HG03066 (cell line): ENCODE results near the gene SELENON.

Experiments
- ATAC-seq: cut with Tn5 transposase; IDR thresholded peaks from one replicate; pipeline ENCODE4 v1.9.1; 2021; ENCODE audit warnings: low read depth; ENCODE audit not compliant: unreplicated experiment

The SELENON gene, protein sequence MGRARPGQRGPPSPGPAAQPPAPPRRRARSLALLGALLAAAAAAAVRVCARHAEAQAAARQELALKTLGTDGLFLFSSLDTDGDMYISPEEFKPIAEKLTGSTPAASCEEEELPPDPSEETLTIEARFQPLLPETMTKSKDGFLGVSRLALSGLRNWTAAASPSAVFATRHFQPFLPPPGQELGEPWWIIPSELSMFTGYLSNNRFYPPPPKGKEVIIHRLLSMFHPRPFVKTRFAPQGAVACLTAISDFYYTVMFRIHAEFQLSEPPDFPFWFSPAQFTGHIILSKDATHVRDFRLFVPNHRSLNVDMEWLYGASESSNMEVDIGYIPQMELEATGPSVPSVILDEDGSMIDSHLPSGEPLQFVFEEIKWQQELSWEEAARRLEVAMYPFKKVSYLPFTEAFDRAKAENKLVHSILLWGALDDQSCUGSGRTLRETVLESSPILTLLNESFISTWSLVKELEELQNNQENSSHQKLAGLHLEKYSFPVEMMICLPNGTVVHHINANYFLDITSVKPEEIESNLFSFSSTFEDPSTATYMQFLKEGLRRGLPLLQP

DNA sequence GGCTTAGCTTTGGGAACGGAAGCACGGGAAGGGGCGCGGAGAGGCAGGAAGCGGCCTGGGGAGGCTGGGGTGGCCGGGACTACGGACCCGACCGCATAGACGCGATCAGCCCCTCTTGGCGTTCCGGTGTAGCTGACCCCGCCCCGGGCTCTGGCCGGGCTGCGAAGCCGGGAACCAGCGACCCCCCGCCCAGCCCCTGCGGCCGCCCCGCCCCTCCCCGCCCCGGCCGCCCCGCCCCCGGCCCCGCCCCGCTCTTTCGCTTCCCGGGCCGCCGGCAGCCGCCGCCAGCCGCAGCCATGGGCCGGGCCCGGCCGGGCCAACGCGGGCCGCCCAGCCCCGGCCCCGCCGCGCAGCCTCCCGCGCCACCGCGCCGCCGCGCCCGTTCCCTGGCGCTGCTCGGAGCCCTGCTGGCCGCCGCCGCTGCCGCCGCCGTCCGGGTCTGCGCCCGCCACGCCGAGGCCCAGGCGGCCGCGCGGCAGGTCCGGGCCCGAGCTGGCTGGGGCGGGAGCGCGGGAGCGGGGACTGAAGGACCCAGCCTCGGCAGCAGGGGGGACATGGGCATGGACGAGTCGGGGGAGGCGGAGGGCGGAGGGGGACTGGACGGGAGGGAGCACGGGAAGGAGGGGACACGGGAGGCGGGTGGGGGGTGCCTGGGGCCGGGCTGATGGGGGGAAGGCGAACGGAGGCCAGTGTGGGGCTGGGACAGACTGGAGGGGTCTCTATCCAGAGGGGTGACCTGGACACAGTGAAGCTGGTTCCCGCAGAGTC lies at the start of gene SELENON:
SELENON (plus strand) TSS at position 259 of the 768 bp plus-strand sequence; CDS start at position 297, 38 bp downstream.
- ATAC-seq = no peak

DNA sequence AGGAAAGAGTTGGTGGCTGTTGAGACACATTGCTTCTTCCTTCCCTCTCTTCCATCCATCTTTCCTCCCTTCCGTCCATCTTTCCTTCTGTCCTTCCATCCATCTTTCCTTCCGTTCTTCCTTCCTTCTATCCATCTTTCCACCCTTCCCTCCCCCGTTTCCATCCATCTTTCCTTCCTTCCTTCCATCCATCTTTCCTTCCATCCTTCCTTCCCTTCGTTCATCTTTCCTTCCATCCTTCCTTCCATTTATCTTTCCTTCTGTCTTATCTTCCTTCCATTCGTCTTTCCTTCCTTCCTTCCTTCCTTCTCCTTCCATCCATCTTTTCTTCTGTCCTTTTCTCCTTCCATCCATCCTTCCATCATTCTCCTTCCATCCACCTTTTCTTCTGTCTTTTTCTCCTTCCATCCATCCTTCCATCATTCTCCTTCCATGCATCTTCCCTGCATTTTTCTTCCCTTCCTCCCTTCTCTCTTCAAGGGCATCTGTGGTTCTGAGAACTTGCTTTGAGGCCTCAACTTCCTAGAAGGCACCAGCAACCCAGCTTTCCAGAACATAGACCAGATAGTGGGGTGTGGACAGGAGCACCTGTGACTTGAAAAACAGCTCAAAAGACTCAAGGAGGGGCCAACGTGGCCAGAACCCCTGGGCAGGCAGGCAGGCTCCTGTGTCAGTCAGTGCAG lies 48.9 kb upstream of the SELENON start:
- no peak for ATAC-seq

DNA sequence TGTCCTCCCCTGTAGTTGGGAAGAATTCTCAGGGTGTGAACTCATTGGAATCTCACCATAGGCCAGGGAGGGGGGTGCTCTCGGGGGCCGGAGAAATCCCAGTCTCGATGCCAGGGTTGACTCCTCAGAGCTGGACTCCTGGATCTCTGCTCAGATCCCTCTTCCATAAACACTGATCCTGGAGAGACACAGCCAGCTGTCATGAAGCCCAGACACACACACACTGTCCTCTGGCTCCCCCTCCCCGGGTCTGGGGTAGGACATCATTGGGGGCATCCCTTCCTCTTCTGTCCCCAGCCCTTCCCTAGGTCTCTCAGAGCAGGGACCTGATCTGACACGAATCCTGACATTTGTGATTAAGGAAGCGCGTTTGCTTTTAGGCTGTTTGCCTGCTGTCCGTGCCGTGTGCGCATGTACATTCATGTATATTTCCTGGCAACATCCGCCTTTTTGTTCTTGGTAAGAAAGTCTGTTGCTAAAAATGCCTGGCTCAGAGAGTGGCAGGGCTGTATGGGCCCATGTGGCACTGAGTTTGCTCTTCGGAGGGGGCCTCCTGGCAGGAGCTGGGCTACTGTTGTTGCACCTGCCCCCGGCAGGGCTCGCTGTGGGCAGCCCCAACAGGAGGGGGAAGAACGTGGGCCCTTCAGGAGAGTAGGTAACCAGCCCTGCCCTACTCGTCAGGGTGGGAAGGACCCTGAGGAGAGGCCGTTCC lies 45.4 kb upstream of the SELENON start:
- no peak for ATAC-seq

DNA sequence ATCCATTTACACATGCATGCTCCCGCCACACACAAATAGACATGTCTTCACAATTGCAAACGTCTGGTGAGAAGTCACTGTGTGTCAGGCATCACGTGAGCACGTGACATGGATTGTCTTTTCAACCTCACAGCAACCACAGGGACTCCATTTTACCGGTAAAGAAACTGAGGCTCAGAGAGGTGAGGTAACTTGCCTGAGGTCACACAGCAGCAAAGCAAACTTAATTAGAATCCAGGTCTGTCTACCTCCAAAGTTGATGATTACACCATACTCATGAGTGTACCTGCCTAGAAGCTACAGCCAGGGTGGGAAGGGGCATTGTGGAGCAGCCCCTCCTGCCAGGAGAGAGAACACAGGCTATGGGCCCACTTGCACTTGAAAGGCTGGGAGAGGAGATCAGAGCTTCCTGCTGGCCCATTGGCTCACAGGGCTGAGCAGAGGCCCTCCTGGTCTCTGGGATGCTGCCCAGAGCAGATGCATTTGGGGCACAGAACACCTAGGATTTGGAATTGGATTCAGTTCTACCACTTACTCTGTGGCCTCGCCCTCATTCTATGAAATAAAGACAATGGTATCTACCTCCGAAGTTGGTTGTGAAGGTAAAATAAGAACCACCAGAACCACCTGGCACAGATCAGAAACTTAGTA lies 44.4 kb upstream of the SELENON start:
- ATAC-seq = no peak

DNA sequence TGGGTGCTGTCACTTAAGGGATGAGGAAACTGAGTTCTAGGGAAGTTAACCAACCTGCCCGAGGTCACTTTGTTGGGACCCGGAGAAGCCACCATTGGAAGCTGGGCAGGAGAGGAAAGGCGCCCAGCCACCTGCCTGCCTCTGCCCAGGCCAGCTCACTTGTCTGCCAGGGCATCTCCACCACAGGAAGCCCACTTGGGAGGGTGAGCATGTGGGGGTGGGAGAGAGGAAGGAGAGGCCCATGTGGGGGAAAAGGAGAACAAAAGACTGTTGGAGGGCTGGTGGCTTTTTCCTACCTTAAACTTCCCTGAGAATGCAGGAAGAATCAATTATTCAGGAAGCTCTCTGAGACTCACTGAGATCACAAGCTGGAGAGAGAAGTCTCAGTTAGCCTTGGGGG lies 43.8 kb upstream of the SELENON start:
- no peak for ATAC-seq

DNA sequence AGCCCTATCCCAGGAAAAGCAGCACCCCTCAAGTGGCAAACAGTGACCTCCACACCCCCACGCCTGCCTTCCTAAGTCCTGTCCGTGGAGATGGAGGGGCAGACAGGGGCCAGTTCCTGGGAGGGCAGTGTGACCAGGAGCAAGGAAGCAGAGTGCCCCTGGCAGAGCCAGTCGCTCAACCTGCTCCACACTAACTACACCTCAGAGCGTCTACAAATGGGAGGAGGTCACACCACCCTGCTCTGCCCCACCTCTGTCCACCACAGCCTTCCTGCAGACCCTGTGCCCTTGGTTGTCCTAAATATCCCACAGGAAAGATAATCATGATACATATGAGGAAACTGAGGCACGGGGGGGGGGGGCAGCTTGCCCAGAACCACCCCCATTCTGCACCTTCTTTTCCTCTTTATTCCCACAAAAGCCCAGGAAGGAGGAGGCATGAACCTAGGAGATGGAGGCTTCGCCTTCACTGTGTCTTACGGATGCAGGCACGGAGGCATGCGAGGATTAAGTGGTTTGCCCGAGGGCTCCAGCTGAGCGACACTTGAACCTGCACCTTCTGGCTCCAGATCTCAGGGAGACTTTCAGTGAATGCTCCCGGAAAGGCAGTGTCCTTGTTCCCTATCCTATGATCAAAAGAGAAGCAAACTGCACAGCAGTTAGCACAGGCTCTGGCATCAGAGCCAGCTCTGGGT lies 42.7 kb upstream of the SELENON start:
- ATAC-seq = no peak

DNA sequence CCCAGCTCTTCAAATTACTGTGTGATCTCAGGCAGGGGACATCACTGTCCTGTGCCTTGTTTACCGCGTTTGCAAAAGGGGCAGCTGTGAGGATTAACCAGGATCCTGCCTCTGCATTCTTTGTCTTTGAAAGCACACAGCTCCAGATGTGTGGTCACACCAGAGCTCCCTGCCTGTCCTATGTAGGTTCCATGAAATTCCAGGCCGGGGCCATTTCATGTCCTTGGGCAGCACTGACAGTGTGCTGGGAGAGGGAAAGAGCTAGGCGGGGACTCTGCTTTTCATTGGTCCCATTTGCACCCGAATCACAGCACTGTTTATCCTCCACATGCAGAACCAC lies 42.2 kb upstream of the SELENON start:
- no peak for ATAC-seq

DNA sequence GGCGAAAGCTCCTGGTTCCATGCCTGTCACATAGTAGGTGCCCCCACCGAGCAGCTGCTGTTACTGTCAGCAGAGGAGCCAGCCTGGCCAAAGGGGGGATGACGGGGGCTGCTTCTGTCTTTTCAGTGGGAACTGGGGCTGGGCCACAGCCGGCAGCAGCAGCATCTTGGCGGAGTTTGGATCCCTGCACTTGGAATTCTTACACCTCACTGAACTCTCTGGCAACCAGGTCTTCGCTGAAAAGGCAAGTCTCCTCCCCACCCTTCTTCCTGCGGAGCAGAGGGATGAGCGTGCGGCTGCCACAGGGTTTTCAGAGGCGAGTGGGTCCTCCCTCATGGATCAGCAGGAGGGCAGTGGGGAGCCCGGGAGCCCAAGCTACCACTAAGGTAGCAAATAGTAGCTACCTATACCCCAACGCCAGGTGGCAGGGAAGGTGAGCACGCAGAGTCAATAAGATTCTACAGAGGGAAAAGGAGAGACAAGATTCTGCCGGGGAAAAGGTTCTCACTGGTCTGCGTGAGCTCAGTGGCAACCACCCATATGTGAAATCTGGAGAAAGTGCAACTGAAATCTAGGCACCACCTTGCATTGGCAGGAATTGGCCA lies 41.4 kb upstream of the SELENON start:
- ATAC-seq = no peak

DNA sequence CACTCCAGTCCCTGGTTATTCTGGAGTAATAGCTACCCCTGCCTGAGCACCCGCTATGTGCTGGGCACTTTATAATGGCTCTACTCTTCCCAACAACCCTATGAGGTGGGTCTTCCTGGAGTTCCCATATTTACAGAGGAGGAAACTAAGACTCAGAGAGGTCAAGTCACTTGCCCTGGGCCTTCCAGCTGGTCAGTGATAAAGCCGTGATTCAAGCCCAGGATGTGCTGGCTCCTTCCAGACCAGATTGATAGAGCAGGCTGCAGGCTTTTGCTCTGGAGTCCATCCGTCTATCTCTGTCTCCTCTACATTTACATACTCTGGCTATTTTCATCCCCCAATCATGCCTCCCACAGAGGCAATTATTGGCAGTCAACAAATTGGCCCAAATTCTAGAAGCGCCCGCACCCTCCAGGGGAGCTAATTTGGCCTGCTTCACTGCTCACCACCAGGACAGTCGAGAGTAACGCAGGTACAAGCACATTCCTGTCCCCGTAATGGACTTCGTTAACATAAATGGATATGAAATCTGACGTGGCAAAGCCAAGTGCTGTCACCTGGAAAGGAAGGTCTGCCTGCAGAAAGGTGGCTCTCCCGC lies 39.8 kb upstream of the SELENON start:
- ATAC-seq = no peak

DNA sequence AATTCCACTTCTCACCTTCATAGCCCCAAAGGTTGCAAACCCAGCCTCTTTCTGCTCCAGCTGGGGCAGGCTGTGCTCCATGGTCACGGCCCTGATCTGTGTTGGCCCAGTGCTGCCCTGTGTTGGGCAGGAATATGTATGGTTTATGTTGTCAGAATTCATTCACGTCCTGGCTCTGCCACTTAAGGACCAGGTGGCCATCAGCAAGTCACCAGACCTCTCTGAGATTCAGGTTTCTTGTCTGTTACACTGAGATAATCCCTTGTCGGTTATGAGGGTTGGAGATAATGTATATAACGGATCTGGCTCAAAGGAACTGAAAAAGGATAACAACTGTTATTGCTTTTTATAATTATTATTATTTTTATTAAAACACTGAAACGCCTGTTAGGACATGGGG lies 39.1 kb upstream of the SELENON start:
- no peak for ATAC-seq

DNA sequence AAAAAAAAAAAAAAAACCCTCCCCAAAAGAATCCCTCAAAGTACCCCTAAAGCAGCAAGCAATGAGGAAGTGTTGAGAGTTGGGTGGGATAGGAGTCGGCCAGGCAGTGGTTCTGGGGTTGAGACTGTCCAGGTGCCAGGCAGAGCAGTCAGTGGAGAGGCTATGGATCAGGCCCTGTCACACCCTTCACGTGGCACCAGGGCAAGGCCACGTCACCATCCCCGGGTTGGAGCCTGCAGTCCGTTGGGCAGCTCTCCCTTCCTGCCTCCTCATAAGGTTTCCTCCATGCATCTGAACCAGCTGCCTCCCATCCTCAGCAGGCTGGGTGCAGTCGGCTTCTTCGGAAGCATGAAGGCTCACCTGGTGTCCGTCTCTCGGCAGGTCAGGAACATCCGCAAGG lies 36.5 kb upstream of the SELENON start:
- ATAC-seq = no peak

DNA sequence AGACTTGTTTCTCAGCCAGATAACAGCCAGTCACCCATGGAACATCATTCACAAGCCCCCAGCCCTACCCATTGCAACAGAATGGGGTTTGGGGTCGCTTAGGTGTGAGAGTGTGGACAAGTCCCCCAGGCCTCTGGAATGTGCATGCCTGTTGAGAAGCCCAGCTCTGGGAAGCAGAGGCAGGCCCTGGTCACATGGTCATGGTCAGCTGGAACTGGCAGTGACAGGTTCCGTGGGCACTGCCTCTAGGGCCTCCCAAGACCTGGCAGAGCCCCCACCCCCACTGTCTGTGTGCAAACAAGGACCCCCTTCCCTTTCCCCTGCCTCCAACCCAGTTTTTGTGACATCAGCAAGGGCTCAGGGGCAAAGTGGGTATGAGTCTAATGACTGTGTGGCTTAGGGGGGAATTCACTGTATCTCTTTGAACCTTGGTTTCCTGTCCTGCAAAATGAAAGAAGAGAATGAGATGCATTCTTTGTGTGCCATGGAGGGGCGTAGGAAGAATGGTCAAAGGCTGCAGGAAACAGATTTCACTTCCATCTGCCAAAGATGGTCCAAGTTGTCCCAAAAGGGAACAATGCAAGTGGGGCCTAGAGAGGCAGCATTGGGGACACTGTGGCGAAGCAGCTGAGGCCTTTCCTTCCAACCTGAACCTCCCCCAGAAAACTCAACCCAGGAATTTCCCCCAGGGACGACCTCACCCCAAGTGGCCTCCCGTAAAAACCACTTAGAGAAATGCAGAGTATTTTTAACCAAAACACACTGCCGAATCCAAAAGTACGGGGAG lies 34.7 kb upstream of the SELENON start:
- ATAC-seq = no peak

DNA sequence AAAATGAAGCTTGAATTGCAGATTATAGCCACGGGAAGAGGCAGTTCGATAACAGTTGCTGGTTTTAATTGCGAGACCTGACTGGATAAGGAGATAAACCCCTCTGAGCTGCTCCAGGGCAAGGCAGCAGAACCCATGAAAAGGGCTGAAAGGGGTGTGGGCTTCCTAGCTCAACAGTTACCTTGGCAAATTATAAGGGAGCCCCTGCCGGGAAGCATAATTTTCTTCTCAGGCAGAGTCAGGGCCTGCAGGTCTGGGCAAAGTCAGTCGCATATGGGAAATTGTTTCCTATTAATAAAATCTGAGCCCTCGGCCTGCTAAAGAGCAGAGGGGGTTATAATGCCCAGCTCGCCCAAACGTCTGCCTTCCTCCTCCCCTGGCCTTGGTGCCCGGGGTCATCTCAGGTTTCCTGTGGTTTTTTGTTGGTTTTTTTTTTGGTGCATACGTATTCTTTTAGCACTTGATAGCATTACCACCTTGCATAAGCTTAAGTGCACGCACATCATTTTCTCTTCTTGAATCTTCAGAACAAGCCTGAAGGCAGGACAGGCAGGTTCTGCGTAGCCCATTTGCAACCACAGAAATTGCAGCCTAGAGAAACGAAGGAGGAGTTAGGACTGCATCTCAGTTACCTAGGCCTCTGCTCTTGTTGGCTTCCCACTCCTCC lies 33.9 kb upstream of the SELENON start:
- ATAC-seq = no peak

DNA sequence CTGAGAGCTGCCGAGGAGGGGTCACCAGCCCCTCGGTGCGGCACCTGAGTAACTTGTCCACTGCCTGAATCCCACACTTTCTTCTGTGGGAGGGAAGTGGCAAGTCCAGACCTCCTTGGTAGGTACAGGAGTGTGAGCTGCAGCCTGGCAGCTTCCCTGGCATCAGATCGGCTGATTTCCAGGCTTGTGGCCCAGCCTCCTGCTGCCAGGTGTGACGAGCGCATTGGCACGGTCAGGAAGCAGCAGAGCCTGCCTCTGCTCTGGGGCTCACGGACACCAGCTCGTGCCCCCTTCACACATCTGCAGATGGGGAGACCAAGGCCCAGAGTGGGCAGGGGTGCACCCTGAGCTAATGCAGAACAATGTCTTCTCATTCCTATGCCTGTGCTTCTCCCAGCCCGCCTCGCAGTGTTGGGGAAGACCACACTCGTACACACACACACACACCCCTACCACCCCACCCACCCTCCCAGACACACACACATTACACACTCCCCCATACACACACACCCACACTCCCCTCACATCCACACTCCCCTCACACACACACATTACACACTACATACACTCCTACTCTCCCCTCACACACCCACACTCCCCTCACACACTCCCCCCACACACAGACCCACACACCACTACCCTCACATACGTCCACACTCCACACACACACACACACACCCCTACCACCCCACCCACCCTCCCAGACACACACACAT lies 33.1 kb upstream of the SELENON start:
- ATAC-seq = no peak

DNA sequence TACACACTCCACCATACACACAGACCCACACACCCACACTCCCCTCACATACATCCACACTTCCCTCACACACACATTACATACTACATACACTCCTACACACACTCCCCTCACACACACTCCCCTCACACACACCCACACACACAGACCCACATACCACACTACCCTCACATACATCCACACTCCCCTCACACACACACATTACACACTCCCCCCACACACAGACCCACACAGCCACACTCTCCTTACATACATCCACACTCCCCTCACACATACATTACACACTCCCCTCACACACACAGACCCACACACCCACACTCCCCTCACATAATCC lies 32.6 kb upstream of the SELENON start:
- no peak for ATAC-seq

DNA sequence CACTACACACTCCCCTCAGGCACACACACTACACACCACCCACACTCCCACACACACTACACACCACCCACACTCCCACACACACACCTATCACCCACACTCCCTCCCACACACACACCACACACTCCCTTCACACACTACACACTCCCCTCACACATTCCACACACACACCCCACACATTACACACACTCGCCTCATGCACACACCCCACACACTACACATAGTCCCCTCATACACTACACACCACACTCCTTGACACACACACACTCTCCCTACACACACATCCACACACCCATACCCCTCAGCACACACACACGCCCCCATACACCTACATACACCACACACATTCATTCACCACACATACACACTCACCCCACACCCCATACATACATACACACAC lies 31.0 kb upstream of the SELENON start:
- no peak for ATAC-seq
